Ecto neural progenitor cell (in vitro differentiated cells): ENCODE results near the gene PCYOX1L.

Experiments used
- DNase-seq: peaks from one replicate; pipeline ENCODE4 v3.0.0-alpha.2; 2018; ENCODE audit warnings: low spot score

The PCYOX1L gene

DNA sequence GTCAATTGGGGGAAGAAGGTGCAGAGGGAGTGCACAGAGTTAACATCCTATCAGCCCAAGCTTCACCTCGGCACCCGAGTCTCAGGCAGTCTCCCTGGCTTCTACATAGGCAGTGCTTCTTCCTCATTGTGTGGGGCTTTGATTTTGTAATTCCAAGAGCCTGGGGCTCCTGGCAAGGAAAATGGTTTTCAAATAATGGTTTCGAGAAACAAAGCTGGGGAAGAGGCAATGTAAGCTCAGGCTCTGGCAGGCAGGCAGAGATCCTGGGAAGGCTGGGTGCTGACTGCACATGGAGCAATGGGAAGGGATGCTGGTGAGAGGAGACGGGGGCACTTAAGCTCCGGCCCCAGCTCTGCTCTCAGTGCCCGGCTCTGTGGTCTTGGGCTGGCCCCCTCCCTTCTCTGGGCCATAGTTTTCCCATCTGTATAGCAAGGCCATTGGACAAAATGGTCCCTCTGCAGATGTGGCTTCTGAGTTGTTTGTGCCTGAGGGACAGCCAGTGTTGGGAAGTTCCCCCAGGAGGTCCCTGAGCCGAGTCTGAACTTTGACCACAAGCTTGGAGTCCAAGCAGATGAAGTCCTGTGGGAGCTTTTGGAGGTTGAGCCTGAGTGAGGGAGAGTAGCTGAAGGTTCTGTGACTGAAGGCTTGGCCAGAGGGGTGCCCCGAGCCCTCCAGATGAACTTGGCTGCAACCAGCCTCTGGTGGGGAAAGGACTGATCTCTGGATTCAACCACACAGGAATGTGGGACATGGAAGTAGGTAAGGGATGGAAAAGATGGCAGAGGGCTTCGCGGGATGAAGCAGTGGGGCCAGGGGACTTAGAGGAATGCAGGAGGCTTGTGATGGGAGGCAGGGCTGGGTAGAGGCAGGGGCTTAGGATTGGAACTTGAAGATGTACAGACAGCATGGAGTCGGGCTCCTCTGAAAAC, 49.7 kb downstream of the PCYOX1L start:
- DNase-seq = no peak

GRCh38 chr5:149408252-149409099, 50.6 kb downstream of the PCYOX1L start:
- no peak for DNase-seq

GRCh38 chr5:149409268-149409948, 51.6 kb downstream of the PCYOX1L start:
- DNase-seq = no peak

GRCh38 chr5:149410071-149410470, 52.2 kb downstream of the PCYOX1L start:
- DNase-seq = no peak

DNA sequence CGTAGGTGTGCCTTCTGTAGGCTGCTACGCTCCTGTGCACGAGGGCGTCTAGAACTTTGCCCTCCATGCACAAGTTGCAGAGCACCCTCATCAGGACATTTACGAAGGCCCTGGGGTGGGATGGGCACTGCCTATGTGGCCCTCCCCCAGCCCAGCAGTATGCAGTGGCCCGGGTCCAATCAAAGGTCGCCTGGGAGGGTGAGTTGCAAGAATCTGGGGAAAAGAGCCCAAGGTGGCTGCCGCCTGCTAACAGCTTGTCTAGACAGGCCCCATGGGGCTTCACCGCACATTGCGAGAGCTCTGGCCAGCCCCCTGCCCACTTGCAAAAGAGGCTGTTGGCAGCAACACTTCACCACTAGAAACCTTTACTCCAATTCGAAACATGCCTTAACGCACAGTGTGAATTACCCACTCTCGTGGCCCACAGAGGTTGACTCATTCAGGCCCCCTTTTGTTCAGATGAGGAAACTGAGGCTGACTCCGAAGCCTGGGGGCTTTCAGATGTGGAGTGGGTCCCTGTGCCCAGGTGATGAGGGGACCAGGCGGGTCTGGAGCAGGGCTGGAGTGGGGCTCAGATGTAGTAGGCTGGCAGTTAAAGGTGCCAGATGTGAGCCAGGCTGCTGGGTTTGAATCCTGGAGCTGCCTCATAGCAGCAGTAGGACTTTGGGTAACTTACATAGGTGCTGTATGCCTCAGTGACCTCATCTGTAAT, 53.0 kb downstream of the PCYOX1L start:
- DNase-seq = no peak

- DNase-seq = no peak
Observed at GRCh38 chr5:149411738-149412519, 54.1 kb downstream of the PCYOX1L start.

- DNase-seq = no peak
Observed at GRCh38 chr5:149412783-149413476, 55.1 kb downstream of the PCYOX1L start.

DNA sequence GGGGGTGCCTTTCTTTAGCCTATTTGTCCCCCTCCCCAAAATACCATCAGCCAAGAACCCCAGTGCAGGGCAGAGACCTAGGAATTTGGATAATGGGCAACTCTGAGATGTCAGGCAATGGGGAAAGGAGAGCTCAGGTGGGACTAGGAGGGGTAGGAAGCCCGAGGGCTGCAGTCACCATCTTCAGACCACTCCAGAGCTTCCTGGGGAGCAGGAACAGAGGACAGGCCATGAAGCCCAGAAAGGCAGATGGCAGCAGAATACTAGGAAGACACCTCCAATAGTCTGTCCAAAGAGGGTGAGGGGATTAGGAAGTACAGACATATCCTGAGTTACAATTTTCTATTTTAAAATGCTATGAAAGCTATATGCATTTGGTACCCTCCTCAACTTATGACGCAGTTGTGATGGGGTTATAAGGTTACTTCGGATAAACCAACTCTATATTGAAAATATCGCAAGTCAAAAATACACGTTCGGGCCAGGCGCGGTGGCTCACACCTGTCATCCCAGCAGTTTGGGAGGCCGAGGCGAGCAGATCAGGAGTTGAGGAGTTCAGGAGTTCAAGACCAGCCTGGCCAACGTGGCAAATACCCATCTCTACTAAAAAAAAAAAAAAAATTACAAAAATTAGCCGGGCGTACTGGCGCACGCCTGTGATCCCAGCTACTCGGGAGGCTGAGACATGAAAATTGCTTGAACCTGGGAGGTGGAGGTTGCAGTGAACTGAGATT, 55.8 kb downstream of the PCYOX1L start:
- DNase-seq = no peak

DNA sequence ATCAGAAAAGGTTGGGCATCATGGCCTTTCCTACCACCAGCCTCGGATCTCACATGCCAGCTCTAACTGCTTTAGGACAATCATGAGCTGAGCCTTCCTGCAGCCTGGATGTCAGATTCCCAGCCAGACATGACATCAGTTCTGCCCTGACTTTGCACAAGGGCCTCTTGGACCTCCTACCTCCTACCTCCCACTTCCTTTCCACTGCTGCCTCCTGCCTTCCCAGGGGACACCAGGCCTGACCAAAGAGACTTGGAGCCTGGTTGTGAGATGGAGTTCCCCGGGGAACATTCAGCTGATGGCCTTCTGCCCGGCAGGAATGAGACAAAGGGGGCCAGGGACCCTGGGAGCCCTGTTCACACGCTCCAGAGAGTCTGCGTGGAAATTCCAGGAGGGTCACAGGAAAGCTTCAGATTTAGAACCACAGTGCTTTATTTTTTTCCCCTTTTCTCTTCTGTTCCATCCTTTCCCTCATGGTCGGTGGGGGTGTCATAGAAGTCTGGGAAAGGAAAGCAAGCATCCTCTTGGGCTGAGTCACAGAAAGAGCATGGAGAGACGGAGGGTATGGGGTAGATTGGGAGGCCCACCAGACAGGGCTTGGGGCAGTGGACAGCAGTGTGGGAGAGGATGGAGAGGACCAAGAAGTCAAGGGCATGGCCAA, 56.7 kb downstream of the PCYOX1L start:
- DNase-seq = no peak

GRCh38 chr5:149415066-149415967, 57.5 kb downstream of the PCYOX1L start:
- DNase-seq = no peak

GRCh38 chr5:149416987-149417710, 59.3 kb downstream of the PCYOX1L start:
- no peak for DNase-seq

DNA sequence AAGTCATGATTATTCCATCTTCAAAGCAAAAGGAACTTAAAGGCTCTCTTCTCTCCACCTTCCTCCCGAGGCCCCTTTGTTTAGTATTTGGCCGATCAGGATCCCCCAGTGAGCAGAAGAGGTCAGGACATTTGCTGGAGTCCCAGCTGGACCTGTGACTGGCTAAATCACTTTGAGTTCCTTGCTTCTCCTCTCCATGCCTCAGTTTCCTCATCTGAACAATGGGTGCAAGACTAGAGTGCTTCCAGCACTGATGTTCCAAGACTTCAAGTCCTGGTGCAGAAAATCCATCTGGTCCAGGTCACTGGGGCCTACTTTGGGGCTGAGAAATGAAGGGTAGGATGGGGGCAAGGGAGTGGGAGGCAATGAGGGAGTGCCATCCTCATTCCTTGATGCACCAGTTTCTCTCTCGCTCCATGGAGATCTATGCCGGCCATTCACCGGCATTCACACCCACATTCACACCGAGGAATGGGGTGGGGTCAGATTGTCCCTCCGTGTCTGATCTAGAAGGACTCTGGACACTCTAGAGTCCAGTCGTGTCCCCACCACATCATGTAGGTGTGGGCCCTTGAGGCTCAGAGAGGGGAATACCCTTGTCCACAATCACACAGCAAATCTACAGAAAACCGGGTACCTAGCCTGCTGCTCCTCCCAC, 60.0 kb downstream of the PCYOX1L start:
- no peak for DNase-seq

DNA sequence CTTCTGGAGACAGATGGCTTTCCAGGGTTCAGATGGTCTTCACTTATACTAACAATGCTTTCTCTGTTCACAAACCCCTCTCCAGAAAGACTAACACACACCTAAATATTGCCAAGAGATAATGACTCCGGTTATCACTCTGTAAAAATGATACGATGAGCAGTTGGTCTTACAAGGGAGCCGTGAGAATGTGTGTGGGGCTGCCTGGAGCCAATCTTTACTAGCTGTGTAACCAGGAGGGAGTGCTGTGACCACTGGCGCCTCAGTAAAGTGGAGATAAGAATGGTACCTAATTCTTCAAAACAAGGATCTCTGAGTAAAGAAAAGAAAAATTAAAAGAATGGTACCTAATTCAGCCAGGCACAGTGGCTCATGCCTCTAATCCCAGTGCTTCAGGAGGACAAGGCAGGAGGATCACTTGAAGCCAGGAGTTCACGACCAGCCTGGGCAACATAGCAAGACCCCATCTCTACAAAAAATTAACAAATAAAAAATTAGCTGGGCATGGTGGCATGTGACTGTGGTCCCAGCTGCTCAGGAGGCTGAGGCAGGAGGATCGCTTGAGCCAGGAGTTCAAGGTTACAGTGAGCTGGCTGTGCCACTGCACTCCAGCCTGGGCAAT, 61.2 kb downstream of the PCYOX1L start:
- DNase-seq = no peak
